Activated CD4-positive, alpha-beta memory T cell treated with anti-CD3 and anti-CD28 coated beads, Interleukin-2, amount 10 ng/mL, durations not matched to agents 7 days and 5 days (primary cell): ENCODE measurements around the gene HES1. TPM values are rescaled to one million over a fixed set of nuclear protein-coding genes. Genes with fewer than 3 reads are reported as not detected.

ENCODE experiments used
- CTCF ChIA-PET: fragments of 350-600 bp; sonication (Branson Sonifier 250); formaldehyde crosslinking; loops from one replicate; lab custom pipeline; 2021; ENCODE audit warnings: antibody characterized with exemption, inconsistent platforms; lab: Charles Lee
- POLR2A ChIA-PET: fragments of 350-600 bp; sonication (Branson Sonifier 250); formaldehyde crosslinking; loops from one replicate; lab custom pipeline; 2021; ENCODE audit warnings: antibody characterized with exemption; lab: Charles Lee
- DNase-seq: peaks from one replicate; pipeline ENCODE4 v3.0.0-alpha.2; 2020
- H3K27ac Mint-ChIP-seq: one replicate; pipeline ENCODE4 v1.8.0; 2021; ENCODE audit warnings: mild to moderate bottlenecking, mixed read lengths
- H3K27me3 Mint-ChIP-seq: one replicate; pipeline ENCODE4 v1.8.0; 2021; ENCODE audit warnings: mixed read lengths
- H3K36me3 Mint-ChIP-seq: one replicate; pipeline ENCODE4 v1.8.0; 2021; ENCODE audit warnings: low read depth, mixed read lengths
- H3K4me1 Mint-ChIP-seq: one replicate; pipeline ENCODE4 v1.8.0; 2021; ENCODE audit warnings: mixed read lengths
- H3K4me3 Mint-ChIP-seq: one replicate; pipeline ENCODE4 v1.8.0; 2021; ENCODE audit warnings: mild to moderate bottlenecking, mixed read lengths
- H3K9me3 Mint-ChIP-seq: one replicate; pipeline ENCODE4 v1.8.0; 2021; ENCODE audit warnings: mixed read lengths
- total RNA-seq, 2 experiments: library from RNA; stranded (reverse); gene quantifications; one replicate each; pipeline ENCODE4 v1.2.3, GENCODE V29; 2021

HES1 gene
- total RNA-seq, 2 experiments from 2014 or later, result 11.2 to 11.3 TPM

- Mint-ChIP-seq H3K9me3 (no peaks in the 10 kb centered on the region), H3K36me3 (no peaks in the 10 kb centered on the region), H3K4me3 (no peak overlapping the region), H3K27ac (no peak overlapping the region), H3K4me1 (peaks cover 13% of the 10 kb centered on the region), H3K27me3 (peaks cover 10% of the 10 kb centered on the region)
- ChIA-PET CTCF (interaction anchor here (1.2 kb wide), 1 partner anchor 522 kb away, joined by 4 read pairs; no protein-coding TSS in a partner anchor), POLR2A (no interaction called here)
- DNase-seq, result no peak
These were observed 51.4 kb downstream of the HES1 start for GRCh38 chr3:194187233-194187944.

Other genes starting within 250 kb of the HES1 start
- gene CPN2, start 215.2 kb downstream of the HES1 start, total RNA-seq, result not detected
- not detected for gene LRRC15, start 233.6 kb downstream of the HES1 start, total RNA-seq